CD4-positive, alpha-beta T cell treated with Interferon alpha-2 for 1 hour (primary cell): Measurements from ENCODE around the gene SARS2.
"Not testable (repeated sequence)": the region's sequence is repeated elsewhere in the genome, so short reads cannot be mapped to it uniquely, and the experiment has no call there.

Experiments
- DNase-seq, 2 donors: peaks; one replicate each; pipeline ENCODE4 v3.0.0-alpha.2; 2020 to 2022

Gene SARS2

DNA sequence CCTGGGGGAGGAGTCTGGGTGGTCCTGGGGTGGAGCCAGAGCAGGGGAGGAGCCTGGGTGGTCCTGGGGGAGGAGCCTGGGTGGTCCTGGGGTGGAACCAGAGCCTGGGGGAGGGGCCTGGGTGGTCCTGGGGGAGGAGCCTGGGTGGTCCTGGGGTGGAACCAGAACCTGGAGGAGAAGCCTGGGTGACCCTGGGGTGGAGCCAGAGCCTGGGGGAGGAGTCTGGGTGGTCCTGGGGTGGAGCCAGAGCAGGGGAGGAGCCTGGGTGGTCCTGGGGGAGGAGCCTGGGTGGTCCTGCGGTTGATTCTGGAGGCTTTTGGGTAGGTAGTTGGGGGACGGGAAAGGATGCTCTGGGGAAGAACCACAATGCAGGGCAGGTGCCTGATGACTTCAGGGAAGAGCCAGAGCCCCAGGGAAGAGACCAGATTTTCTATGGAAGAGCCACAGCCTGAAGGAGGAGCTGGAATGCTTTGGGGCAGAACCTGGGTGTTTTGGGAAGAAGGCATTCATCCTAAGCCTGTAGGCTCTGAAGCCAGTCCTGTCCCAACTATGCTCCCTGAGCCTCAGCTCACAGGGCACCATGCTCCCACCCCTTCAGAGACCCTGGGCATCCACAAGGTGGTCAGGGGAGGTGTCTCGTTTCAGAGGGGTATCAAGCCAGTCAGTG, 15.1 kb upstream of the SARS2 start:
- DNase-seq = no peak

DNA sequence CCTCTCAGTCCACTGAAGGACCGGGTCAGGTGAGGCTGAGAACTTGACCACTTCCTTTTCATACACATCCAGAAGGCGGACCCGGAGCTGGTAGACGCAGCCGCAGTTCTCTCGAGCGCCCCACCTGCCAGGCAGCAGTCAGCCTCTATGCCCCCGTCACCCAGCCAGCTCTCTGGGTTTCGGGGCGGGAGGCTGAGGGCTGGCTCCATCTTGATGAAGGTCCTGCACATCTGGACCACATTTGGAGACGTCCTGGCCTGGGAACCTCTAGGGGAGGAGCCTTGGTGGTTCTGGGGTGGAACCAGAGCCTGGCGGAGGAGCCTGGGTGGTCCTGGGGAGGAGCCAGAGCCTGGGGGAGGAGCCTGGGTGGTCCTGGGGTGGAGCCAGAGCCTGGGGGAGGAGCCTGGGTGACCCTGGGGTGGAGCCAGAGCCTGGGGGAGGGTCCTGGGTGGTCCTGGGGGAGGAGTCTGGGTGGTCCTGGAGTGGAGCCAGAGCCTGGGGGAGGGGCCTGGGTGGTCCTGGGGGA, 14.5 kb upstream of the SARS2 start:
- no peak for DNase-seq

GRCh38 chr19:38942471-38943181, 12.1 kb upstream of the SARS2 start:
- no peak for DNase-seq

- no peak for DNase-seq
Observed at GRCh38 chr19:38941979-38942378, 11.4 kb upstream of the SARS2 start.

GRCh38 chr19:38941466-38941865, 10.9 kb upstream of the SARS2 start:
- not testable (repeated sequence) for DNase-seq

- no peak for DNase-seq
Observed at GRCh38 chr19:38939957-38940356, 9.4 kb upstream of the SARS2 start.

GRCh38 chr19:38933544-38933943, 3.0 kb upstream of the SARS2 start:
- no peak for DNase-seq

DNA sequence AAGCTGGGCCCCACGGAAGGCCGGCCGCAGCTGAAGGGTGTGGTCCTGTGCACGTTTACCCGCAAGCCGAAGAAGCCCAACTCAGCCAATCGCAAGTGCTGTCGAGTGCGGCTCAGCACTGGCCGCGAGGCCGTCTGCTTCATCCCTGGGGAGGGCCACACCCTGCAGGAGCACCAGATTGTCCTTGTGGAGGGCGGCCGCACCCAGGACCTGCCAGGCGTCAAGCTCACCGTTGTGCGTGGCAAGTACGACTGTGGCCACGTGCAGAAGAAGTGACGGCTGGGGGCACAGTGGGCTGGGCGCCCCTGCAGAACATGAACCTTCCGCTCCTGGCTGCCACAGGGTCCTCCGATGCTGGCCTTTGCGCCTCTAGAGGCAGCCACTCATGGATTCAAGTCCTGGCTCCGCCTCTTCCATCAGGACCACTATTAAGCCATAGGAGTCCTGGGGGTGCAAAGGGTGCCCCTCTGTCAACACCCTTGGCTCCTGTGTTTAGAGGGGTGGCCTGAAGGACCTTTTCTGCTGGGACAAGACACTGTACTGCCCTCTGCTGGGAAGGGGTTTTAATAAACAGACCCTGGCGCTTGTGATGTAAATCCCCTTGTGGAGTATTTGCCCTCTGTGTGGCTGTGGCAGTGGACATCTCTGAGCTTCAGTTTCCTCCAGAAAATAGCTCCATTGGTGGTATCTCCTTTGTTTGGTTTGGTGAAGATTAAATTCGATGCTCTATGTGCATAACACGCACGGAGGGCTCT, 2.0 kb upstream of the SARS2 start:
- DNase-seq = peak; percentile 26 to 64

DNA sequence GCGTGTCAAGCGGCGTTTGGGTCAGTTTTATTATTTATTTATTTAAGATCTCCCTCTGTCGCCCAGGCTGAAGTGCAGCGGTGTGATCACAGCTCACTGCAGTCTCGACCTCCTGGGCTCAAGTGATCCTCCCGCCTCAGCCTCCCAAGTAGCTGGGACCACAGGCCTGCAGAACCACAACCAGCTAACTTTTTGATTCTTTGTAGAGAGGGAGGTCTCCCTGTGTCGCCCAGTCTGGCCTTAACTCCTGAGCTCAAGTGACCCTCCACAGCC, 894 bp upstream of the SARS2 start:
- DNase-seq = no peak

- DNase-seq = peak; percentile 99 to 100
Observed at GRCh38 chr19:38930776-38931520, 385 bp upstream of the SARS2 start, which contains the start of gene MRPS12. MRPS12 (plus strand) TSS chr19:38930944; CDS start chr19:38931295, 351 bp downstream.

GRCh38 chr19:38928391-38929001, 2.1 kb downstream of the SARS2 start:
- peak in 1 of 2 donors; percentile 49 for DNase-seq

DNA sequence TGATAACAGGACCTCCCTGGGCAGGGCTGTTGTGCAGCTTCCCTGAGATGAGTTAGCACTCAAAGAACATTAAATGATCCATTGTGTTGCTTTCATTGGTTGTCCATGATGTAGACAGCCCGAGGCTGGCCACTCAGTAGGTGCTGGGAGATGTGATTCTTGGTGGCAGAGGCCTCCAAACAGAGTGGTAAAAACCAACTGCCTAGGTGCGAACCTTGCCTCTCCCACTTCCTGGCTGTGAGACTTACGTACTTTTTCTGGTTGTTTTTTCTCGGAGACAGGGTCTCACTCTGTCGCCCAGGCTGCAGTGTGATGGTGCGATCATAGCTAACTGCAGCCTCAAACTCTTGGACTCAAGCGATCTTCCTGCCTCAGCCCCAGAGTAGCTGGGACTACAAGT, 6.2 kb downstream of the SARS2 start:
- peak; percentile 52 to 63 for DNase-seq

GRCh38 chr19:38922482-38922881, 8.1 kb downstream of the SARS2 start:
- no peak for DNase-seq

DNA sequence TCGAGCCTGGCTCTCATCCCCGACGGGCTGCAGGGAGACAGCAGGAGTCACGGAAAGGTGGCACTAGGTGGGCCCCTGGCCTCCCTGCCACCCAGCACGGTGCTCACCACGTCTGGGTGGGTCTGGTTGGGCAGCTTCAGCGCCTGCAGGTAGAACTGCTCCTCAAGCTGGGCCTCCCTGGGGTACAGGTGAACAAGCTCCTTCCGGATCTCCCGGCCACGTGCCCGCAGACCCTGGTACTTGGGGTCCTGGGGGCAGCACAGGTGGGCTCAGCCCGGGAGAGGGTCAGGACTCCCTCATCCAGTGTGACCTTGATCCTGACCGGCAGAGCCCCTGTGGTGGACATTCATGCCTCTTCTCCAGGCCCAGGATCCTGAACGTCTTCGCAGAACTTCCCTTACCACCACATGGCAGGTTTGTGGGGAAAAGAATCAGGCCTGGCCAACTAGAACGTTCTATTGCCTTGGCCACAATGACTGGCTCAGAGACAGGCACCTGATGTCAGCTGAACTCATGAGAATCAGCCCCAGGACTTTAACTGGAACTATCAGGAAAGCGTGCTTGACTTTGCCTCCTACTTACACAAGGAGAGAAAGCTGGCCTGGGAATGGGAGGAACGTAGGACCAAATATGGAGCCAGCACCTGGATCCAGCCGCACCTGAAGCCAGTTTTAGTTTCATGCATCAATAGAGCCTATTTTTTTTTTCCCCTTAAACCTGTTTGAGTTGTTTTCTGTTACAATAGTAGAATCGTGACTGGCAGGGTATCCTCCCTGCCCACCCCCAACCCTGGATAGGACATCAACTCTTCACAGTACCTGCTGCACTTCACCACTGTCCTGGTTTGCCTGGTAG, 8.9 kb downstream of the SARS2 start:
- DNase-seq = no peak

DNA sequence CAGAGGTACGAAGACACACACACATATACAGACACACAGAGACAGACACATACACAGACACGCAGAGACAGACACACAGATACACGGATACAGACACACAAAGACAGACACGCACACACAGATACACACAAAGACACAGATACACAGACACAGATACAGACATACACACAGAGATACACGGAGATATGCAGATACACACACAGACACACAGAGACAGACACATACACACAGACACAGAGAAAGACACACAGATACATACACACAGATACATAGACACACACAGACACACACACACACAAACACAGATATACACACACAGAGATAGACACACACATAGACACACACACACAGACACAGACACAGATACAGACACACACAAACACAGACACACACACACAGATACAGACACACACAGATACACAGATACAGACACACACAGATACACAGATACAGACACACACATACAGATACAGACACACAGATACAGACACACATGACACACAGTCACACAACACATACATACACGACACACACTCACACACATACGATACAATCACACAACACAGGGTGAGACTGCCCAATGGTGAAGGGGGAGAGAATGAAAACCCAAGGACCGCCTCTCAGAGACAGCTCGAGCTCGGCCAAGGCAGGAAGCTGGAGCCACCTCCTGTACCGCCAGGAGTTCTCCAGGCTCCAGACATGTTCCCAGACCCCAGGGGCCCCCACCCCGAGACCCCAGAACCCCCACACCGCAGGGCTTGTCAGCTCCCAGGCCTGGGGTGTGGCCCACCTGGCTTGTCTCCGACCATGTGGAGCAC, 9.8 kb downstream of the SARS2 start:
- no peak for DNase-seq

GRCh38 chr19:38919837-38920601, 10.5 kb downstream of the SARS2 start:
- no peak for DNase-seq

DNA sequence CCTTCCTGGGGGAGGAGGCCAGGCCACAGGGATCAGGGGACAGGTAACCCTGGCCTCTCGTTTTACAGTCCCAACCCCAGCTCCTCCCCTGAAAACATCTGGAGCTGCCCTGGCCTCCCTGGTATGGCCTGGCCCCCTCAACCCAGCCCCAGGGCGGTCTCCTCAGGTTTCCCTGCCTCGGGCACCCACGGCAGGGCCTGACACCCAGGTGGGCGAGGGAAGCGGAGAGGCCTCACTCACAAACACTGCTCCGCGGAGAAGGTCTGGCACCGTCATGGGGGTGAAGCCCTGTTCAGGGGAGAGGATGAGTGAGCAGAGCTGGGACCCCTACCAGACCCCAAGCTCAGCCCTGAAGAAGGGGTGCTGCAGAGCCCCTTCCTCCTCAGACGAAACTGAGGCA, 12.0 kb downstream of the SARS2 start:
- DNase-seq = no peak

GRCh38 chr19:38917921-38918491, 12.6 kb downstream of the SARS2 start:
- DNase-seq = no peak

- no peak for DNase-seq
Observed at GRCh38 chr19:38917516-38917915, 13.0 kb downstream of the SARS2 start.
